K562 (cell line): ENCODE data around the gene MYO5C. TPM values are rescaled to one million over a fixed set of nuclear protein-coding genes. Genes with fewer than 3 reads are reported as not detected.

Experiments
- ATAC-seq: fragments of 200-7000 bp; cut with Tn5 transposase; 3 replicates; pipeline ENCODE4 v1.9.1; 2020; ENCODE audit warnings: moderate library complexity
- BruUV-seq: library from RNA; stranded (reverse); fragments of 400-500 nt; replicated peaks from 2 replicates; lab custom pipeline; 2021; lab: Mats Ljungman, UMichigan
- CTCF ChIA-PET: fragments of 300-600 bp; formaldehyde crosslinking; extraction: SDS; loops from one replicate; lab custom pipeline; 2021; ENCODE audit warnings: low intra/inter-chr PET ratio; lab: Yijun Ruan, JAX
- POLR2A ChIA-PET: fragments of 300-600, 350-650 bp; sonication (Branson Sonifier 250); formaldehyde crosslinking; extraction: SDS; loops from one replicate; lab custom pipeline; 2021; ENCODE audit warnings: antibody characterized with exemption, inconsistent platforms; lab: Yijun Ruan, JAX
- DNase-seq, 4 experiments: peaks; one replicate each; pipeline versions ENCODE4 v3.0.0 to v3.0.0-alpha.2; 2011 to 2018; ENCODE audit warnings: low spot score in 3 of 4, mixed read lengths in 3 of 4; ENCODE audit errors: extremely low read depth in 1 of 4
- FAIRE-seq: peaks from 2 replicates; lab custom pipeline; 2011; peaks lifted over from hg19 to GRCh38; lab: Jason Lieb, UNC
- H2AFZ ChIP-seq: 2 replicates; pipeline ENCODE4 v1.6.0; 2011; ENCODE audit warnings: low read depth, low read length, control low read depth, inconsistent platforms
- H3K27ac ChIP-seq: fragments of 200-600 bp; 3 replicates; pipeline ENCODE4 v1.8.0; 2011; ENCODE audit warnings: low read depth, mild to moderate bottlenecking, control low read depth, inconsistent platforms, low read length, moderate library complexity, mixed read lengths; ENCODE audit errors: extremely low read depth
- H3K27me3 ChIP-seq, 2 experiments: fragments of 300-600 bp in 1 of 2; 2 replicates in 1 of 2; 3 replicates in 1 of 2; pipeline versions ENCODE4 v1.6.0 to v1.8.0; 2011; ENCODE audit warnings: inconsistent platforms in 2 of 2, low read length in 2 of 2, mild to moderate bottlenecking in 1 of 2, mixed read lengths in 1 of 2, moderate library complexity in 1 of 2; ENCODE audit not compliant: control insufficient read depth in 2 of 2, insufficient read depth in 2 of 2
- H3K36me3 ChIP-seq: fragments of 300-600 bp; 3 replicates; pipeline ENCODE4 v1.8.0; 2011; ENCODE audit warnings: mild to moderate bottlenecking, low read length, inconsistent platforms; ENCODE audit not compliant: control insufficient read depth, insufficient read depth
- H3K4me1 ChIP-seq, 2 experiments: fragments of 200-600 bp in 1 of 2; replicated peaks in 1 of 2; 2 replicates in 1 of 2; 3 replicates in 1 of 2; pipeline versions ENCODE4 v1.5.1 to v1.8.0; 2011; ENCODE audit warnings: inconsistent platforms in 2 of 2, low read length in 2 of 2, mild to moderate bottlenecking in 1 of 2, mixed read lengths in 1 of 2, moderate library complexity in 1 of 2; ENCODE audit not compliant: control insufficient read depth in 2 of 2, insufficient read depth in 2 of 2
- H3K4me2 ChIP-seq: 2 replicates; pipeline ENCODE4 v1.6.1; 2011; ENCODE audit warnings: low read length, control low read depth, inconsistent platforms, mixed read lengths; ENCODE audit not compliant: insufficient read depth
- H3K4me3 ChIP-seq: fragments of 200-600 bp; sonication (generic), shearing (Covaris generic); 2 replicates; pipeline ENCODE4 v1.5.1; 2016; ENCODE audit warnings: control low read depth, inconsistent platforms
- H3K79me2 ChIP-seq: fragments of 200-600 bp; 3 replicates; pipeline ENCODE4 v1.8.0; 2011; ENCODE audit warnings: low read length, inconsistent platforms; ENCODE audit not compliant: control insufficient read depth, insufficient read depth
- H3K9ac ChIP-seq, 2 experiments: 2 replicates each; pipeline versions ENCODE4 v1.6.0 to v1.6.1; 2011; ENCODE audit warnings: low read depth in 2 of 2, low read length in 2 of 2, control low read depth in 1 of 2, inconsistent platforms in 1 of 2, mild to moderate bottlenecking in 1 of 2, mixed read lengths in 1 of 2; ENCODE audit not compliant: insufficient read depth in 1 of 2
- H3K9me1 ChIP-seq: one replicate; pipeline ENCODE4 v1.6.0; 2011; ENCODE audit warnings: inconsistent platforms, mild to moderate bottlenecking, low read length, moderate library complexity; ENCODE audit not compliant: control insufficient read depth, insufficient read depth
- H3K9me3 ChIP-seq: replicated peaks from 2 replicates; pipeline ENCODE4 v1.5.1; 2011; ENCODE audit warnings: low read depth, low read length, inconsistent platforms; ENCODE audit not compliant: control insufficient read depth, insufficient read depth
- H4K20me1 ChIP-seq: replicated peaks from 2 replicates; pipeline ENCODE4 v1.6.1; 2011; ENCODE audit warnings: low read length, inconsistent platforms, mixed read lengths; ENCODE audit not compliant: control insufficient read depth, insufficient read depth
- BMI1 ChIP-seq: fragments of 150-350 bp; IDR thresholded peaks from 2 replicates; pipeline ENCODE4 v1.6.1; 2014; ENCODE audit warnings: low read length
- CCNT2 ChIP-seq: IDR thresholded peaks from 2 replicates; pipeline ENCODE4 v1.6.1; 2011; ENCODE audit warnings: borderline replicate concordance, low read depth, mild to moderate bottlenecking, moderate library complexity, mixed read lengths, low read length; ENCODE audit not compliant: insufficient read length; ENCODE audit errors: extremely low read depth
- HEY1 ChIP-seq: fragments of 250-450 bp; sonication (Bioruptor Pico); IDR thresholded peaks from 2 replicates; pipeline ENCODE4 v1.5.0; 2020; ENCODE audit warnings: mild to moderate bottlenecking, moderate library complexity, borderline replicate concordance
- MAZ ChIP-seq, 2 experiments: fragments of 450-650 bp in 1 of 2; sonication (generic) in 1 of 2; formaldehyde crosslinking; IDR thresholded peaks in 1 of 2; conservative IDR thresholded peaks in 1 of 2; 2 replicates each; pipeline versions ENCODE4 v1.4.0 to v1.5.0; 2020; ENCODE audit warnings: mild to moderate bottlenecking in 1 of 2, missing genetic modification reagents in 1 of 2
- MCM3 ChIP-seq: fragments of 450-650 bp; IDR thresholded peaks from 2 replicates; pipeline ENCODE4 v1.6.1; 2016
- NRF1 ChIP-seq, 2 experiments: fragments of 450-650 bp; IDR thresholded peaks in 1 of 2; conservative IDR thresholded peaks in 1 of 2; 2 replicates each; pipeline ENCODE4 v1.6.1; 2014; ENCODE audit warnings: mild to moderate bottlenecking in 2 of 2
- PTBP1 ChIP-seq: fragments of 200-400 bp; formaldehyde crosslinking; IDR thresholded peaks from 2 replicates; pipeline ENCODE4 v1.6.1; 2017; ENCODE audit warnings: low read depth, low read length
- RBM25 ChIP-seq: fragments of 200-400 bp; formaldehyde crosslinking; IDR thresholded peaks from 2 replicates; pipeline ENCODE4 v1.6.1; 2018; ENCODE audit warnings: low read length, low read depth, moderate library complexity; ENCODE audit not compliant: severe bottlenecking
- ZNF24 ChIP-seq: fragments of 450-650 bp; IDR thresholded peaks from 2 replicates; pipeline ENCODE4 v1.6.1; 2016
- ZNF561 ChIP-seq: fragments of 450-650 bp; formaldehyde crosslinking; conservative IDR thresholded peaks from 2 replicates; pipeline ENCODE4 v1.4.0; 2020; ENCODE audit warnings: mild to moderate bottlenecking, moderate library complexity
- ZNF644 ChIP-seq: fragments of 200-800 bp; sonication (Bioruptor generic); IDR thresholded peaks from 2 replicates; pipeline ENCODE4 v1.6.1; 2016; ENCODE audit warnings: low read depth, missing genetic modification characterization, missing compliant biosample characterization
- WGBS: fragments of 100-300 bp; shearing (Covaris generic); methylation state at CpG from one replicate; pipeline ENCODE4 v1.1.6; 2016; ENCODE audit warnings: low coverage, mixed read lengths; ENCODE audit not compliant: insufficient coverage; ENCODE audit errors: missing lambda C conversion rate; 5-methylcytosine and 5-hydroxymethylcytosine counted together
- in situ Hi-C: fragments of 300-500 bp; cut with MboI; formaldehyde crosslinking; loops from 4 replicates; pipeline ENCODE4 v1.15.0; 2018; ENCODE audit warnings: inconsistent platforms, mixed read lengths
- intact Hi-C: fragments of 100-400 bp; cut with micrococcal nuclease; formaldehyde crosslinking; loops from 2 replicates; pipeline ENCODE4 v1.14.2; 2022
- polyA plus RNA-seq, 8 experiments: library from polyadenylated mRNA; depleted of rRNA in 4 of 8; stranded (reverse) in 5 of 8; unstranded in 3 of 8; fragments of >200 nt; fragmentation: Nextera tagmentation in 2 of 8; fragmentation: Illumina TruSeq in 1 of 8; extraction: Ambion mirVana in 2 of 8; extraction: Trizol in 1 of 8; gene quantifications; 2 replicates each; pipeline versions ENCODE4 v1.2.1 to v1.2.3, GENCODE V29; 2011 to 2014; ENCODE audit warnings: inconsistent platforms in 1 of 8, missing spikeins in 1 of 8
- total RNA-seq, 7 experiments: library from RNA; depleted of rRNA in 6 of 7; stranded (reverse); fragments of >200 nt in 6 of 7; fragmentation: Illumina TruSeq in 2 of 7; extraction: Trizol in 2 of 7; gene quantifications; 2 replicates each; pipeline versions ENCODE4 v1.2.1 to v1.2.3, GENCODE V29; 2011 to 2021; ENCODE audit warnings: low replicate concordance in 1 of 7
- TF ChIP-seq, protein P1 (sequence below): fragments of 250-450 bp; sonication (Bioruptor Pico); IDR thresholded peaks from 2 replicates; pipeline ENCODE4 v1.5.0; 2021; ENCODE audit warnings: mild to moderate bottlenecking, borderline replicate concordance
- TF ChIP-seq, protein P2 (sequence below): fragments of 250-450 bp; sonication (Bioruptor Pico); IDR thresholded peaks from 2 replicates; pipeline ENCODE4 v1.8.0; 2021; ENCODE audit warnings: moderate library complexity, mild to moderate bottlenecking, inconsistent platforms
- TF ChIP-seq, protein P3 (sequence below): fragments of 450-650 bp; IDR thresholded peaks from 2 replicates; pipeline ENCODE4 v1.6.1; 2014; ENCODE audit warnings: low read depth, mild to moderate bottlenecking, moderate library complexity, borderline replicate concordance
- TF ChIP-seq, protein P4 (sequence below): fragments of 250-450 bp; sonication (Bioruptor Pico); IDR thresholded peaks from 2 replicates; pipeline ENCODE4 v1.5.0; 2020; ENCODE audit warnings: mild to moderate bottlenecking

MYO5C gene
- total and polyA plus RNA-seq, 9 of the 15 experiments (the other 6 are each of a cell fraction or from before 2014, with no cell fraction given): 0.01 to 0.24 TPM; not detected in 7

DNA sequence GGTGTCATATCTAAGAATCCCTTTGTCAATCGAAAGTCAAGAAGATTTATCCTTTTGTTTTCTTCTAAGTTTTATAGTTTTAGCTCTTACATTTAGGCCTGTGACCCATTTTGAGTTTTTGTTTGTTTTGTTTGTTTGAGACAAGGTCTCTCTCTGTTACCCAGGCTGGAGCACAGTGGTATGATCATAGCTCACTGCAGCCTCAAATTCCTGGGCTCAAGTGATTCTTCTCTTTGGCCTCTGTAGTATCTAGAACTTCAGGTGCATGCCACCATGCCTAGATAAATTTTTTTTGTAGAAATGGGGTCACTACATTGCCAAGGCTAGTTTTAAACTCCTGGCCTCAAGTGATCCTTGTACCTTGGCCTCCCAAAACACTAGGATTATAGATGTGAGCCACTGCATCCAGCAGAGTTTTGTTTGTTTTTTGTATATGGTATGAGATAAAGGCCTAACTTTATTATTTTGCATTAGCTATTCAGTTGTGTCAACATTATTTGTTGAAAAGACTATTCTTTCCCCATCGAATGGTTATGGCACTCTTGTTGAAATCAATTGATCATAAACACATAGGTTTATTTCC is 5.8 kb upstream of the MYO5C start (continued):
- TF ChIP-seq, protein P1, sequence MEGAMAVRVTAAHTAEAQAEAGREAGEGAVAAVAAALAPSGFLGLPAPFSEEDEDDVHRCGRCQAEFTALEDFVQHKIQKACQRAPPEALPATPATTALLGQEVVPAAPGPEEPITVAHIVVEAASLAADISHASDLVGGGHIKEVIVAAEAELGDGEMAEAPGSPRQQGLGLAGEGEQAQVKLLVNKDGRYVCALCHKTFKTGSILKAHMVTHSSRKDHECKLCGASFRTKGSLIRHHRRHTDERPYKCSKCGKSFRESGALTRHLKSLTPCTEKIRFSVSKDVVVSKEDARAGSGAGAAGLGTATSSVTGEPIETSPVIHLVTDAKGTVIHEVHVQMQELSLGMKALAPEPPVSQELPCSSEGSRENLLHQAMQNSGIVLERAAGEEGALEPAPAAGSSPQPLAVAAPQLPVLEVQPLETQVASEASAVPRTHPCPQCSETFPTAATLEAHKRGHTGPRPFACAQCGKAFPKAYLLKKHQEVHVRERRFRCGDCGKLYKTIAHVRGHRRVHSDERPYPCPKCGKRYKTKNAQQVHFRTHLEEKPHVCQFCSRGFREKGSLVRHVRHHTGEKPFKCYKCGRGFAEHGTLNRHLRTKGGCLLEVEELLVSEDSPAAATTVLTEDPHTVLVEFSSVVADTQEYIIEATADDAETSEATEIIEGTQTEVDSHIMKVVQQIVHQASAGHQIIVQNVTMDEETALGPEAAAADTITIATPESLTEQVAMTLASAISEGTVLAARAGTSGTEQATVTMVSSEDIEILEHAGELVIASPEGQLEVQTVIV: no peak
- no peak for TF ChIP-seq RBM25

DNA sequence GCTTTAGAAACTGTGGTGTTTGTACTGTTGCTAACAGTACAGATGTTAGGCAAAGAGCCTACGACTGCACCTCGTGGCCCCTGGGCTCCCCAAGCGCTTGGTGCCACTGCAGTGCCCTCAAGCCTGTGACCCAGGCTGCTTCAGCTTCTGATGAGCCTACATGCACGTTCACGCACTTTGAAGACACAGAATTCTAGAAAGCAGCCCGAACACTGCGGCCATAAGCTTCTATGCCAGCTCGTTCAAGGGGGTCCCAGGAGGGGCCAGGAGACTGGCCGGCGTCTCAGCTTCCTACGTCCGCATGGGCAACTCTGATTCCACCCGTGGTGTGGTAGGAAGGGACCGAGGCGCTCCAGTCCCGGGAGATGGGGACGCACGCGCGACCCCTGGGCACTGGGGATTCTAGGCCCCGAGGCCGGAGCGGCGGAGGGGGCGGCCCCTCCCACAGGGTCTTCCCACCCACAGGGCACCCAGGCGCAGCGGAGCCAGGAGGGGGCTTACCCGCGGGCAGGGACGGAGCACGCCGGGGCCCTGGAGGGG is 653 bp downstream of the MYO5C start:
- H3K4me1 ChIP-seq: peaks cover 0 to 9% of the 10 kb centered on the region in 2 experiments; a peak in 2 of 5 replicates
- WGBS: 2% methylated on average over 16 of the region's 32 CpGs
- ATAC-seq: no peak
- no peaks in the 10 kb centered on the region for H3K79me2 ChIP-seq
- H3K9me3 ChIP-seq: no peaks in the 10 kb centered on the region
- H3K9ac ChIP-seq: no peak overlapping the region
- H3K4me2 ChIP-seq: no peak overlapping the region
- H3K27ac ChIP-seq: no peak overlapping the region
- no peak overlapping the region for H2AFZ ChIP-seq
- no peak overlapping the region for H3K4me3 ChIP-seq
- FAIRE-seq: no peak
- CTCF ChIA-PET: no interaction called here
- H3K36me3 ChIP-seq: no peaks in the 10 kb centered on the region
- H4K20me1 ChIP-seq: no peaks in the 10 kb centered on the region
- H3K27me3 ChIP-seq: peaks cover 10 to 37% of the 10 kb centered on the region in 2 experiments; a peak in 3 of 5 replicates
- no peak for DNase-seq
- BruUV-seq: no TSS peak
- H3K9me1 ChIP-seq: no peaks in the 10 kb centered on the region
- POLR2A ChIA-PET: no interaction called here
- intact Hi-C loops (no loop called here), in situ Hi-C loops (no loop called here)
- TF ChIP-seq, protein P2, sequence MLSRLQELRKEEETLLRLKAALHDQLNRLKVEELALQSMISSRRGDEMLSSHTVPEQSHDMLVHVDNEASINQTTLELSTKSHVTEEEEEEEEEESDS: no peak
- TF ChIP-seq PTBP1: no peak
- TF ChIP-seq ZNF24: no peak
- no peak for TF ChIP-seq HEY1 (CRISPR knock-in tag)
- TF ChIP-seq MCM3: no peak
- no peak for TF ChIP-seq ZNF561 (CRISPR knock-in tag)
- TF ChIP-seq, protein P3, sequence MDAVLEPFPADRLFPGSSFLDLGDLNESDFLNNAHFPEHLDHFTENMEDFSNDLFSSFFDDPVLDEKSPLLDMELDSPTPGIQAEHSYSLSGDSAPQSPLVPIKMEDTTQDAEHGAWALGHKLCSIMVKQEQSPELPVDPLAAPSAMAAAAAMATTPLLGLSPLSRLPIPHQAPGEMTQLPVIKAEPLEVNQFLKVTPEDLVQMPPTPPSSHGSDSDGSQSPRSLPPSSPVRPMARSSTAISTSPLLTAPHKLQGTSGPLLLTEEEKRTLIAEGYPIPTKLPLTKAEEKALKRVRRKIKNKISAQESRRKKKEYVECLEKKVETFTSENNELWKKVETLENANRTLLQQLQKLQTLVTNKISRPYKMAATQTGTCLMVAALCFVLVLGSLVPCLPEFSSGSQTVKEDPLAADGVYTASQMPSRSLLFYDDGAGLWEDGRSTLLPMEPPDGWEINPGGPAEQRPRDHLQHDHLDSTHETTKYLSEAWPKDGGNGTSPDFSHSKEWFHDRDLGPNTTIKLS: no peak
- TF ChIP-seq NRF1 (conservative IDR thresholded peaks at IDR 0.05 in 1 of 2, IDR thresholded peaks at IDR 0.05 in 1 of 2): no peak
- TF ChIP-seq, protein P4, sequence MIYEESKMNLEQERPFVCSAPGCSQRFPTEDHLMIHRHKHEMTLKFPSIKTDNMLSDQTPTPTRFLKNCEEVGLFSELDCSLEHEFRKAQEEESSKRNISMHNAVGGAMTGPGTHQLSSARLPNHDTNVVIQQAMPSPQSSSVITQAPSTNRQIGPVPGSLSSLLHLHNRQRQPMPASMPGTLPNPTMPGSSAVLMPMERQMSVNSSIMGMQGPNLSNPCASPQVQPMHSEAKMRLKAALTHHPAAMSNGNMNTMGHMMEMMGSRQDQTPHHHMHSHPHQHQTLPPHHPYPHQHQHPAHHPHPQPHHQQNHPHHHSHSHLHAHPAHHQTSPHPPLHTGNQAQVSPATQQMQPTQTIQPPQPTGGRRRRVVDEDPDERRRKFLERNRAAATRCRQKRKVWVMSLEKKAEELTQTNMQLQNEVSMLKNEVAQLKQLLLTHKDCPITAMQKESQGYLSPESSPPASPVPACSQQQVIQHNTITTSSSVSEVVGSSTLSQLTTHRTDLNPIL (CRISPR knock-in tag): no peak
- no peak for TF ChIP-seq CCNT2
- TF ChIP-seq ZNF644 (tag): no peak
- TF ChIP-seq BMI1: no peak
- TF ChIP-seq MAZ (CRISPR knock-in tag; conservative IDR thresholded peaks at IDR 0.05 in 1 of 2, IDR thresholded peaks at IDR 0.05 in 1 of 2): no peak
